ENCODE measurements around the gene ERC2.
"Not testable (repeated sequence)": the region's sequence is repeated elsewhere in the genome, so short reads cannot be mapped to it uniquely, and the experiment has no call there.

The ERC2 gene

GRCh38 chr3:56060521-56061278, 407.6 kb downstream of the ERC2 start:
- no peak for DNase-seq (ENCODE audit: low spot score)

- no peak for DNase-seq (ENCODE audit: low spot score)
These were observed 408.5 kb downstream of the ERC2 start for GRCh38 chr3:56059731-56060130.

- DNase-seq (ENCODE audit: low spot score) = no peak
These were observed 412.3 kb downstream of the ERC2 start for GRCh38 chr3:56055951-56056350.

- no peak for DNase-seq (ENCODE audit: low spot score)
These were observed 412.7 kb downstream of the ERC2 start for GRCh38 chr3:56055546-56055945.

GRCh38 chr3:56054844-56055243, 413.4 kb downstream of the ERC2 start:
- DNase-seq (ENCODE audit: low spot score) = no peak

GRCh38 chr3:56053727-56054126, 414.5 kb downstream of the ERC2 start:
- DNase-seq (ENCODE audit: low spot score) = no peak

- no peak for DNase-seq (ENCODE audit: low spot score)
These were observed 416.1 kb downstream of the ERC2 start for GRCh38 chr3:56052188-56052587.

GRCh38 chr3:56051052-56051451, 417.2 kb downstream of the ERC2 start:
- DNase-seq (ENCODE audit: low spot score) = no peak

GRCh38 chr3:56048946-56049345, 419.3 kb downstream of the ERC2 start:
- no peak for DNase-seq (ENCODE audit: low spot score)

GRCh38 chr3:56048331-56048730, 419.9 kb downstream of the ERC2 start:
- no peak for DNase-seq (ENCODE audit: low spot score)

GRCh38 chr3:56042326-56042951, 425.8 kb downstream of the ERC2 start:
- peak; percentile 39 for DNase-seq (ENCODE audit: low spot score)

- no peak for DNase-seq (ENCODE audit: low spot score)
These were observed 442.9 kb downstream of the ERC2 start for GRCh38 chr3:56025326-56025725.

GRCh38 chr3:56023546-56023945, 444.7 kb downstream of the ERC2 start:
- no peak for DNase-seq (ENCODE audit: low spot score)

GRCh38 chr3:56022619-56023018, 445.6 kb downstream of the ERC2 start:
- DNase-seq (ENCODE audit: low spot score) = no peak

GRCh38 chr3:56019490-56020146, 448.6 kb downstream of the ERC2 start:
- DNase-seq (ENCODE audit: low spot score) = no peak

- DNase-seq (ENCODE audit: low spot score) = not testable (repeated sequence)
These were observed 452.9 kb downstream of the ERC2 start for GRCh38 chr3:56015374-56015773.

GRCh38 chr3:56012721-56013120, 455.5 kb downstream of the ERC2 start:
- DNase-seq (ENCODE audit: low spot score) = no peak

GRCh38 chr3:56005196-56005805, 463.0 kb downstream of the ERC2 start:
- no peak for DNase-seq (ENCODE audit: low spot score)

GRCh38 chr3:56003129-56003528, 465.1 kb downstream of the ERC2 start:
- no peak for DNase-seq (ENCODE audit: low spot score)

GRCh38 chr3:56001991-56002390, 466.3 kb downstream of the ERC2 start:
- no peak for DNase-seq (ENCODE audit: low spot score)

GRCh38 chr3:56001537-56001936, 466.7 kb downstream of the ERC2 start:
- DNase-seq (ENCODE audit: low spot score) = no peak

GRCh38 chr3:55989366-55989765, 478.9 kb downstream of the ERC2 start:
- no peak for DNase-seq (ENCODE audit: low spot score)

GRCh38 chr3:55988905-55989304, 479.4 kb downstream of the ERC2 start:
- DNase-seq (ENCODE audit: low spot score) = no peak
